Esophagus (tissue), 2 donors: ENCODE data around the gene PCDH11Y. TPM values are rescaled to one million over a fixed set of nuclear protein-coding genes. Genes with fewer than 3 reads are reported as not detected.
"Not testable (repeated sequence)": the region's sequence is repeated elsewhere in the genome, so short reads cannot be mapped to it uniquely, and the experiment has no call there.

Source experiments
- H3K27ac ChIP-seq, 2 donors: one replicate each; pipeline ENCODE4 v1.5.1; 2013; ENCODE audit warnings: low read depth in 2 of 2, mild to moderate bottlenecking in 2 of 2, inconsistent platforms in 1 of 2, low read length in 1 of 2, moderate library complexity in 1 of 2
- H3K27me3 ChIP-seq, 2 donors: one replicate each; pipeline ENCODE4 v1.6.1; 2013; ENCODE audit warnings: low read length in 2 of 2, control low read depth in 1 of 2, mild to moderate bottlenecking in 1 of 2; ENCODE audit not compliant: insufficient read depth in 2 of 2, control insufficient read depth in 1 of 2
- H3K36me3 ChIP-seq, 2 donors: one replicate each; pipeline ENCODE4 v1.6.1; 2013; ENCODE audit warnings: low read length in 1 of 2; ENCODE audit not compliant: control insufficient read depth in 2 of 2, insufficient read depth in 2 of 2
- H3K4me1 ChIP-seq, 2 donors: one replicate each; pipeline ENCODE4 v1.6.1; 2013; ENCODE audit warnings: low read length in 1 of 2; ENCODE audit not compliant: control insufficient read depth in 2 of 2, insufficient read depth in 2 of 2
- H3K4me3 ChIP-seq, 2 donors: one replicate each; pipeline ENCODE4 v1.5.1; 2013; ENCODE audit warnings: low read length in 2 of 2, mild to moderate bottlenecking in 2 of 2, low read depth in 1 of 2, moderate library complexity in 1 of 2
- H3K9me3 ChIP-seq, 2 donors: one replicate each; pipeline ENCODE4 v1.6.1; 2013; ENCODE audit warnings: mild to moderate bottlenecking in 2 of 2, low read depth in 1 of 2, low read length in 1 of 2, moderate library complexity in 1 of 2; ENCODE audit not compliant: control insufficient read depth in 2 of 2, insufficient read depth in 1 of 2
- WGBS, 2 donors: extraction: QIAGEN DNeasy Blood & Tissue Kit; methylation state at CpG; one replicate each; pipeline ENCODE4 v1.1.7; 2013; 5-methylcytosine and 5-hydroxymethylcytosine counted together
- polyA plus RNA-seq, 2 donors: library from polyadenylated mRNA; stranded (reverse); fragments of 200-250 nt; gene quantifications; one replicate each; pipeline ENCODE4 v1.2.3, GENCODE V29; 2013
- donor health status: healthy with polysubstance abuse.
- donor health status: Bipolar disorder and iron deficiency.

Gene PCDH11Y
- polyA plus RNA-seq, 2 donors: 0.02 TPM; not detected in 1

DNA sequence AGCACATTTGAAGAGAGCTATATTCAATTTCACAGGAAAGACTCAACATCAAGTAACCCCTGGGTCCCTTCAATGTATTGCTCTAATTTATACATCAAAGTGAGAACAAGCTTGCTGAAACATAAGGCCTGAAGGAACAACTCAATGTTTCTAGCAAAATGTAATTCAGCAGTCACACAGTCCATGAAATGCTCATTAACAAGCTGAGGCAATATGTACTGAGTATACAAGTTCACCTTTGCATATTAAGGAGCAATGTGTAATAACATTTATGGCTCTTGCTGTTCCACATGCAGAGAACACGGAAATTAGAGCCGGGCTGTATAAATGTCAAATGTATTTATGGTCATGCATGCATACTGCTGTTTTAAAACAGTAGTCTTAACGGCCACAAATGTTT, 342.1 kb downstream of the PCDH11Y start:
- not testable (repeated sequence) for H3K27me3 ChIP-seq, H3K9me3 ChIP-seq, H3K4me1 ChIP-seq, H3K36me3 ChIP-seq, H3K27ac ChIP-seq, H3K4me3 ChIP-seq
- WGBS, 2 donors: 74% methylated on average over 2 to 3 of the region's 3 CpGs

DNA sequence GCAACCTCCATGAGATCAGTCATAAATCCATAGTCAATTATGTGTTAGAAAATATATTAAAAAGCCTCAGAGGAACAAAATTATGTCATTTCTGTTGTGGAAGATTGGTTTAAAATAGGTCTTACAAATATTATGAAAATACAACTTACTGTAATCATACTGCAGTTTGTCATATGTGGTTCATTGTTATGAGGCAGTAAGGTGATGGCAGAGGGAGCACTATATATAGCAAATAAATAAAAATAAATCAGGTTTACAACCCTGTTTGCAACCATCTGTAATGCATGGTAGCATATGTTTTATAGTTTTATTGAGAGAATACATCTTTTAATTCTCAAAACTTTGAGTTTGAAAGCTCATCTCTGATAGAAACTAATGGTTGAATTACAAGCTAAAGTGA, 543.6 kb downstream of the PCDH11Y start:
- not testable (repeated sequence) for H3K4me3 ChIP-seq, H3K36me3 ChIP-seq, H3K4me1 ChIP-seq, H3K9me3 ChIP-seq, H3K27me3 ChIP-seq, H3K27ac ChIP-seq

DNA sequence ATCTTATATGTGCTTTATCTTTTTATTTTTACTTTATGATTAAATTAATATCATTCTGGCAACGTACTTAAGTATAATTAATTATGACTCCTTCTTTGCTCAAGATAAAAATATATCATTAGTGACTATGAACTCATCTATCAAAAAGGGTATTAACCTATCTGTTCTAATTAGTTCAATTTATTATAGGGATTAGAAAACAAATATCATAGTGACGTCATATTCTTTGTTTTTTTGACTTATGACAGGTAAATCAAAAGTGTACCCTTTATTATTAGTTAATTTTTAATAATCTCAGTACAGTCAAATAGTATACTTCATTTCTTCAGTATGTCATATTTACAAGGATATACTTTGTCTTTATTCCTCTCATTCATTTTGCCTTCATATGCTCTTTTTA, 638.5 kb downstream of the PCDH11Y start:
- not testable (repeated sequence) for H3K4me3 ChIP-seq, H3K4me1 ChIP-seq
- 27 to 55% methylated on average over 1 of the region's 2 CpGs for WGBS, 2 donors

DNA sequence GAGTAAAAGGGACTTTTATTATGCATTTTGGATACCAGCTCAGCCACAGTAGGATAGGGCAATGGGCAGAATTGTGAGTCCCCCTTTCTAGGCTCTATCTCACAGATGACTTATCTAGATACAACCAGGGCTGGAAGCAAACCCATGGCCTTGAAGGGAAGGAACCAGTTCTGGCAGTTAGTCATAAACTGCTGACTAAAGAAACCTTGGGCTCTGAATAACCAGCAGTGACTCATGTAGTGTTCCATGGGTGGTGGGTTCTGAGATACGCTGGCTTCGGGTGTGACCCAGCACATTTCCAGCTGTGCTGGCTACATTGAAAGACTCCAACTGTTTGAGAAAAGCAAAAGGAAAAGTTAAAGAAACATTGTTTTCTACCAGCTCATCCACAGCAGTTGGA, 679.2 kb downstream of the PCDH11Y start:
- not testable (repeated sequence) for H3K36me3 ChIP-seq, H3K27me3 ChIP-seq, H3K4me1 ChIP-seq, H3K4me3 ChIP-seq, H3K9me3 ChIP-seq, H3K27ac ChIP-seq
- WGBS, 2 donors: 72% methylated on average over 2 of the region's 2 CpGs; no CpG with 5 or more reads in 1 of the 2 donors

More for the DNA sequence above, 638.5 kb downstream of the PCDH11Y start:
- H3K27me3 ChIP-seq, H3K9me3 ChIP-seq, H3K36me3 ChIP-seq, H3K27ac ChIP-seq: not testable (repeated sequence)

DNA sequence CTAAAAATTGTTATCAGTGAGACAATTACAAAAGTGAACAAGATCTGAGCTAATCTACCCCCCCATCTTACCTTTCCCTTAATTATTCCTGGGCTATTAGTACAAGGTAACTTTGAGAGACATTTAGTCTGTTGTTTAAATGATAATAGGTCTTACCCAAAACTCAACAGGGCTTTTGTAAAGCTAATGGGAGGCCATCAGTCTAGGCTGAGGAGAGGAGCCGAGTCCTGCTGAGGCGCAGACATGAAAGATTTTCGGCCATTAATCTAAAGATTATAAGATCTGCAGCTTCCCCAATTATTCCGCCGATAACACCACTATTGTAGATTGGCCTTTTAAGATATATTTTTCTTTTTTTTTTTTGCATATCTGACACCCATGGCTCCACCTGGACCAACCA, 708.6 kb downstream of the PCDH11Y start:
- not testable (repeated sequence) for H3K27ac ChIP-seq, H3K9me3 ChIP-seq, H3K4me1 ChIP-seq, H3K36me3 ChIP-seq, H3K27me3 ChIP-seq, H3K4me3 ChIP-seq
- 90 to 100% methylated on average over 1 to 5 of the region's 5 CpGs for WGBS, 2 donors

DNA sequence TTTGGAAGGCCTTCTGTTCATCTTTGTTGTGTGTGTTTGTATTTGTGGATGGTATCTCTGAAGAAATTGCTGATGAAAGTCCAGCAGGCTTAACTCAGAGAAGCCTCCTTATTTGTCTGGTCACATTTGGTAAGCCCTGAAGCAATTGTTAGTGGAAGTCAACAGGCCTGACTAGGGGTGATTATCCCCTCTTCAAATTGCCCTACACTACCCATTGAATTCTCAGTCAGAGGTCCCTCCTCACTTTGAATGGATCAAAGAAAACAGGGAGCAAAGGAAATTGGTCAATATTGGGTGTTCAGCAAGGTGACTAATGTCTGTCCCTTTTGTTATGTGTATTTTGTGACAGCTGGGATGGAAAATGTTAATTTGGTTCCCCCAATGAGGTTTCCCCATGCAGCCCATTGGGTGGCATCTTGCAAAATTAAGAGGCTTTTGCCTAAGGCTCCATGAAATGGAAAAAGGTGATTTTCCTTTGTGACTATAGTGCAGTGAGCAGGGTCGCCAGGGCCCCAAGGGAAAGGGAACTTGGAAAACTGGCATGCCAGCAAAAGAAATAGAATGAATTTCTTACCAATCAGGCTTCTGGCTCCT, 709.8 kb downstream of the PCDH11Y start:
- H3K36me3 ChIP-seq, H3K27ac ChIP-seq, H3K9me3 ChIP-seq, H3K4me3 ChIP-seq, H3K27me3 ChIP-seq, H3K4me1 ChIP-seq: not testable (repeated sequence)
- WGBS, 2 donors: 100% methylated on average over 1 of the region's 1 CpG; no CpG with 5 or more reads in 1 of the 2 donors

DNA sequence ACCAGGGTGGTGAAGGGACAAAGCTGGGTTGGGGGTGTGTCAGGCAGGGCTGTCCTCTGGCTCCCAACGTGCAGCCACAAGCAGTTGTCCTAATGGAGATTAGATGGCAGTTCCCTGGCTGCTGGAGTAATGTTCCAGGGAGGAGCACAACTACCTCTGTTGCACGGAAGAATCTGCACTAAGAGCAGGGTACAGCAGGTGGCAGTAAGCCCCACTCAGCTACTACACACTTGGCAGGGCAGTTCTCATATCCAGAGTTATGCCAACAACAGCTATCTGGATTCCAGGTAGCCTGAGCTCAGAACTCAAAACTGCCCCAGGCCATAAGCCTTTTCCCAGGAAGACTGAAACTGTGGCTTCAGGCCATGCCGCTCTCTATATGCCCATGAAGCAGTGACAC, 761.3 kb downstream of the PCDH11Y start:
- WGBS, 2 donors: 33 to 41% methylated on average over 1 to 2 of the region's 3 CpGs
- H3K36me3 ChIP-seq, H3K27ac ChIP-seq, H3K9me3 ChIP-seq, H3K4me1 ChIP-seq, H3K4me3 ChIP-seq, H3K27me3 ChIP-seq: not testable (repeated sequence)

DNA sequence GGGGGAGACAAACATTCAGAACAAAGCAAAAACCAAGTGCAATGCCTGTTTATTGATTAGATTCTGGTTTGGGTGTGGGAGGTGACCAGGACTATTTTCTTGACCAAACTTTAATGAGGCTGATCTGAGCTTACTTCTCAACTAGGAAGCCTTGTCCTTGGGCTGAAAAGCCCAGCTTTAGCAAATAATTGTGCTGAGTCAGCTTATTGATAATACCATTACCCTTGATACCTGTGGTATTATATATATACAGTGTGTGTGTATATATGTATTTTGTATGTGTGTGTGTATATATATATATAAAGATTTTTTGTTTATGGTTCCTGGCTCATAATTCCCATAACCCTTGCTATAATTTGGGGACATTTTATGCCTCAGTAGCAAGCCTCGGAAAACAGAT, 776.4 kb downstream of the PCDH11Y start:
- 100% methylated on average over 1 of the region's 1 CpG; no CpG with 5 or more reads in 1 of the 2 donors for WGBS, 2 donors

More for the DNA sequence above, 776.4 kb downstream of the PCDH11Y start:
- H3K27ac ChIP-seq, H3K9me3 ChIP-seq, H3K36me3 ChIP-seq, H3K4me3 ChIP-seq, H3K4me1 ChIP-seq, H3K27me3 ChIP-seq: not testable (repeated sequence)
